HS-27A (cell line): Measurements from ENCODE around the gene GJB6.

ENCODE experiments used
- DNase-seq: peaks from one replicate; pipeline ENCODE4 v3.0.0-alpha.2; 2012; ENCODE audit warnings: low read depth, missing footprints

GJB6 gene

GRCh38 chr13:20227288-20227687, 4.8 kb downstream of the GJB6 start:
- no peak for DNase-seq

GRCh38 chr13:20222553-20222952, 9.6 kb downstream of the GJB6 start:
- DNase-seq, result no peak

- no peak for DNase-seq
Observed at GRCh38 chr13:20221772-20222171, 10.3 kb downstream of the GJB6 start.

GRCh38 chr13:20219577-20219976, 12.5 kb downstream of the GJB6 start:
- DNase-seq, result no peak

DNA sequence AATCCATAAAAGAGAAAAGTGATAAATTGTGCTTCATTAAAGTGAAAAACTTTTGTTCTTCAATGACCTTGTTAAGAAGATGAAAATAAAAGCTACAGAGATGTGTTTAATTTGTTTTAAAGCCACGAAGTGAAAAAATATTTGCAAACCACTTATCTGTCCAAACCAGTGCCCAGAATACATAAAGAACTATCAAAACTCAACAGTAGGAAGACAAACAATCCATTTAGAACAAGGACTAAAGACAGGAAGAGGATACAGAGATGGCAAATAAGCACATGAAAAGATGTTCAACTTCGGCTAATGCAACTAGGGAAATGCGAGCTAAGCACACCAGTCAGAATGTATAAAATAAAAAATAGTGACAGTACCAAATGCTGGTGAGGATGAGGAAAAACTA, 15.0 kb downstream of the GJB6 start:
- DNase-seq, result no peak

- no peak for DNase-seq
Observed at GRCh38 chr13:20209948-20210347, 22.2 kb downstream of the GJB6 start.

- DNase-seq, result no peak
Observed at GRCh38 chr13:20206698-20207235, 25.4 kb downstream of the GJB6 start.

GRCh38 chr13:20206065-20206697, 25.9 kb downstream of the GJB6 start:
- DNase-seq, result no peak

DNA sequence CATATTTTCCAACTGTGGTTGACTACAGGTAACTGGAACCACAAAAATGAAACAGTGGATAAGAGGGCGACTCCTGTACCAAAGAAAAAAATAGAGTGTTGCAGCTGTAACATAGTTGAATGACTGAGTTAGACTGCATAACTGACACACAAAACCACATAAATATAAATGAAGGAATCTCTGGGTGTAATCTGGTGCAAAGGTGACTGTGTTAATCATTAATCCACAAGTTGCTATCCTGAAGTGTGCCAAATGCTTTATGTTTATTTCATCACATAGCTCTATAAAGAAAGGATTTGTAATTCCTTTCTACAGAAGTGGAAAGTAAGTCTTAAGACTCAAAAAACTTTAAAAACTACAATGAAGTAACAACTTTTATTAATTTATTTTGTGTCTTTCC, 33.3 kb downstream of the GJB6 start:
- no peak for DNase-seq

- DNase-seq, result no peak
Observed at GRCh38 chr13:20197361-20197834, 34.7 kb downstream of the GJB6 start.

DNA sequence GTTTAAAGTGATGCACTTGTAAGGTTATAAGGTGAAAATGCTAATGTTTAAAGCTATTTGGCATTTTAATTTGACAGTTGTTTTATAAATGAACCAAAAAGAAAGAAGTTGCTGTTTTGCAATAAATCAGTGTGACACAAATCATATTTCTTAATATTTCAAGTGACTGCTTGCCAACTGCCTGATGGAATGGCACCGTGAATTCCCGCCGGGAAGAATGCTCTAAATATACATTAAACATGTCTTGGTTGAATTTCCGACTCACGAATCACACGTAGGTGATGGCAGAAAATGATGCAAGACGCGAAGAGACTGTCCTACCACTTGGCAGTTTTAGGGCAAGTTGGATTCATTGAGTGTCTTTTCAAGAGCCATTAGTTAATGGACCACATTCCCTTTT, 36.3 kb downstream of the GJB6 start:
- no peak for DNase-seq

- DNase-seq, result no peak
Observed at GRCh38 chr13:20193907-20194631, 38.0 kb downstream of the GJB6 start.

DNA sequence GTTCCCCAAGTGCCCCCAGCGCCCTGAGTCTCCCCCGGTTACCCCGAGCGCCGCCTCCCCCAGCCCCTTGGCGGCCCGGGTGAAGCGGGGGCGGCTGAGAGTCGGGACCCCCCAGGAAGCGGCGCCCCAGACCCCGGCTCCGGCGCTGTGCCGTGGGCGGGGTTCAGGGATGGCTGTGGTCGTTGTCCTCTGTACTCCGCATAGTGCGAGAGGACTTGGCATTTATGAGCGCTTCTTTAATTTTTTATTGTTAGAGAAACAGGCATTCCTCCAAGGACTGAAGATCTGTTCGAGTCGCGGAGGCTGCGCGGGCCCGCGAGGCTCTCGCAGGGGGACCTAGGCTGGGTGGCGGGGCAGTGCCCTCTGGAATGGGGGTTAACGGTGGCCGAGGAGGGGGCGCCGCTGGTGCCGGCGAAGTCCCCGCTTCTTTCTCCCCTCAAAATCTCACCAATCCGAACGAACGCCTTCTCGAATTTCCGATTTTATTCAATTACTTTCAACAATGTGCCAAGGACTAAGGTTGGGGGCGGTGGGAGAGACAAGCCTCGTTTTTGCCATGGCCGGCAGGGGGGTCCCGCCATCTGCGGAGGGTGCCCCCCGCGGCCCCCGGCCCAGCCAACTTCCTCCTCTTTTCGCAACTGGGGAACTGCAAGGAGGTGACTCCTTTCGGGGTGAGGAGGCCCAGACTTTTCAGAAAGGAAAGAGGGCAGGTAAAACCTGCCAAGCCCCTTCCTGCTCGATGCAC, 38.8 kb downstream of the GJB6 start:
- no peak for DNase-seq

GRCh38 chr13:20192836-20193161, 39.3 kb downstream of the GJB6 start, which contains the start of gene GJB2:
GJB2 (minus strand) TSS chr13:20192938; CDS start chr13:20189581, 3,357 bp downstream.
- DNase-seq, result no peak

DNA sequence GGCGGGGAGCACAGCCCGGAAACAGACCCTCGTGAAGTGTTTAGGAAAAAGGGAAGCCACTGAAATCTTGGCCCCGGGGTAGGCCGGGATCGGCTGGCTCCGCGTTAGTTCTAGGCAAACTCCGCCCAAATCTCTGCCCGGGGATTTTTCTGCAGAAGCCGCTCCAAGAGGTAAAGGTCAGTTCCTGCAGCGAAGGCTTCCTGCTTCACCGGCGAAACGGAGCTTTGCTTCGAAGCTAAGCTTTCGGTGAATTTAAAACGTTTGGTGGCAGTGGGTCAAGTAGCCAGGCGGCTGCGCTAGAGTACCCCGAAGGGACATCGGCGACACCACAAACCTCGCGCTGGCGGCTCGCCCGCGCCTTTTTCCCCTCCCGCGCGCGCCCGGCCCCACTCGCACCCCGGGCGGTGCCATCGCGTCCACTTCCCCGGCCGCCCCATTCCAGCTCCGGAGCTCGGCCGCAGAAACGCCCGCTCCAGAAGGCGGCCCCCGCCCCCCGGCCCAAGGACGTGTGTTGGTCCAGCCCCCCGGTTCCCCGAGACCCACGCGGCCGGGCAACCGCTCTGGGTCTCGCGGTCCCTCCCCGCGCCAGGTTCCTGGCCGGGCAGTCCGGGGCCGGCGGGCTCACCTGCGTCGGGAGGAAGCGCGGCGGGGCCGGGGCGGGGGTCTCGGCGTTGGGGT, 39.8 kb downstream of the GJB6 start:
- no peak for DNase-seq

- no peak for DNase-seq
Observed at GRCh38 chr13:20191311-20192157, 40.6 kb downstream of the GJB6 start.

DNA sequence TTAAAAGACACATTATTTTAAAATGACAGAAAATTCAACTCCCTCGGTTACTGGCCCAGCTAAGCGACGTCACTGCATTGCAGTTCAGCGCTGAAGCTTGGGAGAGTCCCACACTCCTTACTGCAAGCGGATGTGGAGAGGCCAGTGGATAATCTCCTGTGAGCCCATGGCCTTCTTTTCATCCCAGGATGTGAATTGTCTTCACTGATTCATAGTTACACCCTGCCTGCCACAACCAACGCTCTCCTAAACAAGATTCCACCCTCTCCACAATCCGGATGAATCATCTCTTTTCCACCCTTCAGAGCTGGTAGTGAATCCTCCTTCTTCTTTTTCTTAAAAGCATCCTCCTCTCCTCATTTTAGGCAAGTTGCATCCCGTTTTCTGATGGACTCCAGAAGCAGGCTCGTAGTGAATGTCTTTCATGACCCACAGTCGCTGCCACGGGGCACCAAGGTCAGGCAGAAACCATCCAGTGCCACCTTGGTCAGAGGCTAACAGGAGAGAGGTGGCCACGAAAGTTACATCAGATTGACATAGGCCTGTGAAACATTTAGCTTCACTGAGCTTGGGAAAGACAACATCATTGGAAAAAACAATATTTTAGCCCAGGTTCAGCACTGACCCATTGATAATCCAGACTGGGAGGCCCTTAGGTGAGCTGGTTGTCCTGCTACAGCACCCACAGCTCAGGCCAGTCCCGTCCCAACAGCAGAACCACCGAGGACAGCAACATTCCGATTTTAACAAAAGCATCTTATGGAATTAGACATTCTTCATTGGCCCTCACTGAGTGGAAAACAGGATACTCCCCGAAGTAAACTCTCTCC, 41.4 kb downstream of the GJB6 start:
- no peak for DNase-seq

DNA sequence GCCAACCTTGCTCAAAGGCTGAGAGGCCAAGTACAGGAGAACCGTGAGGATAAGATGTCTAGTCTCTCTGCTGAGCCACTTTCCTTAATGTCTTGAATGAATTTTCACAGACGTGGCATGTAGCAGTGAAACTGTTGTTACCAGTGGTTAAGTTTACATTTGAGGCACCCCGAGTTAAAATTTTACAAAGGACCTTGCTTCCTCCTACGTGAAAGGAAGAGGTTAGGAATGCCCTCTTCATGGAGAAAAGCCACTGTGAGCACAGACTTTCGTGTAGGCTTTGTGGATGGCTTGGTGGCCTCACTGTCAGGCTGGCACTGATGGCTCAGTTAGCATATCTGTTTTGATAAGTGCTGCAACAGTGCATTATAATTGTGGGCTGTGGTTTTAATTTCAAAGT, 42.0 kb downstream of the GJB6 start:
- DNase-seq, result no peak

GRCh38 chr13:20188667-20189553, 43.2 kb downstream of the GJB6 start:
- no peak for DNase-seq
